OCI-LY3 (cell line): ENCODE results near the gene RHBDL1.

Experiments used
- EZH2phosphoT487 ChIP-seq: fragments of 200-600 bp; shearing (Covaris generic); IDR thresholded peaks from 2 replicates; pipeline ENCODE4 v1.6.1; 2018; ENCODE audit warnings: antibody characterized with exemption, mixed run types, low read depth
- TF ChIP-seq, protein P1 (sequence below): fragments of 200-600, 300-600 bp; sonication (generic); IDR thresholded peaks from 2 replicates; pipeline ENCODE4 v1.5.1; 2014; ENCODE audit warnings: antibody characterized with exemption, low read length, low read depth

GRCh38 chr16:662597-662996 lies 12.9 kb upstream of the RHBDL1 start:
- TF ChIP-seq, protein P1, sequence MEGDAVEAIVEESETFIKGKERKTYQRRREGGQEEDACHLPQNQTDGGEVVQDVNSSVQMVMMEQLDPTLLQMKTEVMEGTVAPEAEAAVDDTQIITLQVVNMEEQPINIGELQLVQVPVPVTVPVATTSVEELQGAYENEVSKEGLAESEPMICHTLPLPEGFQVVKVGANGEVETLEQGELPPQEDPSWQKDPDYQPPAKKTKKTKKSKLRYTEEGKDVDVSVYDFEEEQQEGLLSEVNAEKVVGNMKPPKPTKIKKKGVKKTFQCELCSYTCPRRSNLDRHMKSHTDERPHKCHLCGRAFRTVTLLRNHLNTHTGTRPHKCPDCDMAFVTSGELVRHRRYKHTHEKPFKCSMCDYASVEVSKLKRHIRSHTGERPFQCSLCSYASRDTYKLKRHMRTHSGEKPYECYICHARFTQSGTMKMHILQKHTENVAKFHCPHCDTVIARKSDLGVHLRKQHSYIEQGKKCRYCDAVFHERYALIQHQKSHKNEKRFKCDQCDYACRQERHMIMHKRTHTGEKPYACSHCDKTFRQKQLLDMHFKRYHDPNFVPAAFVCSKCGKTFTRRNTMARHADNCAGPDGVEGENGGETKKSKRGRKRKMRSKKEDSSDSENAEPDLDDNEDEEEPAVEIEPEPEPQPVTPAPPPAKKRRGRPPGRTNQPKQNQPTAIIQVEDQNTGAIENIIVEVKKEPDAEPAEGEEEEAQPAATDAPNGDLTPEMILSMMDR: no peak
- TF ChIP-seq EZH2phosphoT487: no peak
